Endothelial cell of umbilical vein (primary cell): ENCODE results near the gene PARD3B. TPM values are rescaled to one million over a fixed set of nuclear protein-coding genes. Genes with fewer than 3 reads are reported as not detected.

ENCODE experiments used
- BruUV-seq: library from RNA; stranded (reverse); fragments of 400-500 nt; replicated peaks from 2 replicates; lab custom pipeline; 2021; lab: Mats Ljungman, UMichigan
- CTCF ChIA-PET: fragments of 300-600, 350-600 bp; sonication (Branson Sonifier 250); formaldehyde crosslinking; loops from one replicate; lab custom pipeline; 2021; ENCODE audit warnings: antibody characterized with exemption, inconsistent platforms; lab: Charles Lee
- POLR2A ChIA-PET: fragments of 300-600, 350-600 bp; sonication (Branson Sonifier 250); formaldehyde crosslinking; loops from one replicate; lab custom pipeline; 2021; ENCODE audit warnings: antibody characterized with exemption, inconsistent platforms; lab: Charles Lee
- DNase-seq: peaks from one replicate; pipeline ENCODE4 v3.0.0-alpha.2; 2011; ENCODE audit warnings: low read depth, low spot score
- FAIRE-seq: peaks from 2 replicates; lab custom pipeline; 2011; peaks lifted over from hg19 to GRCh38; lab: Jason Lieb, UNC
- H2AFZ ChIP-seq: 2 replicates; pipeline ENCODE4 v1.6.0; 2012; ENCODE audit warnings: low read depth, low read length, control low read depth, inconsistent platforms
- H3K27ac ChIP-seq: 2 replicates; pipeline ENCODE4 v1.5.1; 2011; ENCODE audit warnings: low read depth, mild to moderate bottlenecking, control low read depth, low read length, moderate library complexity; ENCODE audit not compliant: insufficient read depth
- H3K27me3 ChIP-seq, 2 experiments: 2 replicates each; pipeline versions ENCODE4 v1.6.0 to v1.6.1; 2011; ENCODE audit warnings: low read length in 2 of 2, mixed read lengths in 1 of 2; ENCODE audit not compliant: control insufficient read depth in 2 of 2, insufficient read depth in 2 of 2
- H3K36me3 ChIP-seq, 2 experiments: 2 replicates in 1 of 2; 3 replicates in 1 of 2; pipeline ENCODE4 v1.5.1; 2011; ENCODE audit warnings: low read length in 2 of 2, mild to moderate bottlenecking in 1 of 2, moderate library complexity in 1 of 2; ENCODE audit not compliant: control insufficient read depth in 2 of 2, insufficient read depth in 2 of 2; ENCODE audit errors: extremely low read depth in 1 of 2
- H3K4me1 ChIP-seq: 3 replicates; pipeline ENCODE4 v1.5.1; 2011; ENCODE audit warnings: mild to moderate bottlenecking, low read length; ENCODE audit not compliant: control insufficient read depth, insufficient read depth; ENCODE audit errors: extremely low read depth
- H3K4me2 ChIP-seq: 2 replicates; pipeline ENCODE4 v1.6.1; 2011; ENCODE audit warnings: low read length, control low read depth, mixed read lengths; ENCODE audit not compliant: insufficient read depth
- H3K4me3 ChIP-seq, 3 experiments: fragments of 200-600 bp in 1 of 3; sonication (generic), shearing (Covaris generic) in 1 of 3; replicated peaks in 1 of 3; 2 replicates each; pipeline ENCODE4 v1.5.1; 2011 to 2016; ENCODE audit warnings: control low read depth in 3 of 3, low read length in 3 of 3, mild to moderate bottlenecking in 2 of 3, inconsistent platforms in 1 of 3, low read depth in 1 of 3, moderate library complexity in 1 of 3; ENCODE audit not compliant: insufficient read depth in 1 of 3
- H3K79me2 ChIP-seq: 2 replicates; pipeline ENCODE4 v1.6.0; 2012; ENCODE audit warnings: low read length, inconsistent platforms; ENCODE audit not compliant: control insufficient read depth, insufficient read depth
- H3K9ac ChIP-seq: replicated peaks from 2 replicates; pipeline ENCODE3; 2011; ENCODE audit warnings: low read length, control low read depth; ENCODE audit not compliant: insufficient read depth; ENCODE audit errors: extremely low read depth
- H3K9me1 ChIP-seq: replicated peaks from 3 replicates; pipeline ENCODE4 v1.6.0; 2011; ENCODE audit warnings: mild to moderate bottlenecking, low read length; ENCODE audit not compliant: control insufficient read depth, insufficient read depth; ENCODE audit errors: extremely low read depth
- H3K9me3 ChIP-seq: replicated peaks from 2 replicates; pipeline ENCODE4 v1.5.1; 2012; ENCODE audit warnings: low read length, inconsistent platforms; ENCODE audit not compliant: control insufficient read depth, insufficient read depth
- H4K20me1 ChIP-seq: replicated peaks from 2 replicates; pipeline ENCODE3; 2011; ENCODE audit warnings: mild to moderate bottlenecking, low read length; ENCODE audit not compliant: control insufficient read depth, insufficient read depth; ENCODE audit errors: extremely low read depth
- CTCF ChIP-seq, 2 donors: IDR thresholded peaks; 1 replicate in 1 of 2; 2 replicates in 1 of 2; pipeline ENCODE4 v1.5.1; 2011; ENCODE audit warnings: low read length in 2 of 2, mild to moderate bottlenecking in 2 of 2, moderate library complexity in 2 of 2, control low read depth in 1 of 2, inconsistent platforms in 1 of 2, low read depth in 1 of 2; ENCODE audit not compliant: insufficient read depth in 1 of 2; ENCODE audit errors: extremely low read depth in 1 of 2
- EZH2 ChIP-seq: IDR thresholded peaks from 2 replicates; pipeline ENCODE4 v1.6.1; 2012; ENCODE audit warnings: borderline replicate concordance, low read depth, mild to moderate bottlenecking, moderate library complexity, low read length, inconsistent platforms; ENCODE audit not compliant: severe bottlenecking
- FOS ChIP-seq: IDR thresholded peaks from 2 replicates; pipeline ENCODE4 v1.6.1; 2011; ENCODE audit warnings: mild to moderate bottlenecking, low read length, moderate library complexity, borderline replicate concordance; ENCODE audit not compliant: insufficient read depth
- GATA2 ChIP-seq: IDR thresholded peaks from 2 replicates; pipeline ENCODE4 v1.7.0; 2011; ENCODE audit warnings: low read depth, mild to moderate bottlenecking, moderate library complexity, mixed read lengths, low read length; ENCODE audit not compliant: insufficient read length, insufficient read depth
- JUN ChIP-seq: IDR thresholded peaks from 2 replicates; pipeline ENCODE4 v1.6.1; 2011; ENCODE audit warnings: borderline replicate concordance, low read depth; ENCODE audit not compliant: insufficient read length, insufficient read depth
- MAX ChIP-seq: IDR thresholded peaks from 2 replicates; pipeline ENCODE4 v1.6.1; 2011; ENCODE audit not compliant: insufficient read depth, insufficient read length
- MYC ChIP-seq: IDR thresholded peaks from one replicate; pipeline ENCODE4 v1.6.1; 2011; ENCODE audit warnings: mild to moderate bottlenecking, low read depth, low read length
- POLR2A ChIP-seq: IDR thresholded peaks from 2 replicates; pipeline ENCODE4 v1.6.1; 2012; ENCODE audit warnings: low read depth, mild to moderate bottlenecking, control low read depth, low read length
- POLR2AphosphoS5 ChIP-seq: IDR thresholded peaks from 2 replicates; pipeline ENCODE4 v1.6.1; 2012; ENCODE audit warnings: low read depth, mild to moderate bottlenecking, control low read depth, low read length, moderate library complexity; ENCODE audit not compliant: insufficient read depth
- dilution Hi-C: fragments of 300-500 bp; cut with MboI; formaldehyde crosslinking; loops from one replicate; pipeline ENCODE4 v1.15.0; 2019; ENCODE audit warnings: low sequenced_read_pairs; ENCODE audit not compliant: extremely low pct_ligation_motif_present
- intact Hi-C: fragments of 100-400 bp; cut with micrococcal nuclease; formaldehyde crosslinking; loops from one replicate; pipeline ENCODE4 v1.10.0; 2022
- polyA plus RNA-seq, 4 experiments: library from polyadenylated mRNA; depleted of rRNA in 3 of 4; stranded (reverse) in 3 of 4; unstranded in 1 of 4; fragments of >200 nt; gene quantifications; 2 replicates each; pipeline versions ENCODE4 v1.2.1 to v1.2.3, GENCODE V29; 2011 to 2012; ENCODE audit warnings: missing spikeins in 1 of 4
- total RNA-seq: library from RNA; stranded (reverse); gene quantifications from 2 replicates; pipeline ENCODE4 v1.2.3, GENCODE V29; 2021

The PARD3B gene
- total and polyA plus RNA-seq, 2 donors (not counting 3 experiments of a cell fraction or from before 2014, with no cell fraction given), result 2.2 to 30.9 TPM

- H3K4me1 ChIP-seq, result no peaks in the 10 kb centered on the region
- CTCF ChIA-PET, result interaction anchor here (1.2 to 1.5 kb wide), 4 partner anchors 9 to 21 kb away, joined by 3 to 4 read pairs (median 3); no protein-coding TSS in a partner anchor
- no peak overlapping the region for H2AFZ ChIP-seq
- no peak overlapping the region for H3K4me2 ChIP-seq
- H3K27ac ChIP-seq, result no peak overlapping the region
- no peak overlapping the region for H3K4me3 ChIP-seq
- H3K36me3 ChIP-seq, result no peaks in the 10 kb centered on the region
- no peaks in the 10 kb centered on the region for H3K9me3 ChIP-seq
- DNase-seq (no peak), FAIRE-seq (no peak)
- H3K9me1 ChIP-seq, result no peaks in the 10 kb centered on the region
- no peaks in the 10 kb centered on the region for H3K27me3 ChIP-seq
- H3K9ac ChIP-seq, result no peak overlapping the region
- BruUV-seq, result no TSS peak
- dilution Hi-C loops, result no loop called here
- H4K20me1 ChIP-seq, result no peaks in the 10 kb centered on the region
- intact Hi-C loops, result no loop called here
- POLR2A ChIA-PET, result no interaction called here
- TF ChIP-seq FOS (no peak), JUN (no peak), CTCF (IDR thresholded peaks at IDR 0.05; ENCODE audit: extremely low read depth in 1 of 2, insufficient read depth in 1 of 2, low read depth in 1 of 2, low read length in 2 of 2) (no peak)
- peaks cover 3% of the 10 kb centered on the region for H3K79me2 ChIP-seq
Observed at GRCh38 chr2:204578928-204579598, 33.8 kb downstream of the PARD3B start.

- H4K20me1 ChIP-seq, result peaks cover 2% of the 10 kb centered on the region
- ChIA-PET CTCF (no interaction called here), POLR2A (no interaction called here)
- no peaks in the 10 kb centered on the region for H3K9me1 ChIP-seq
- dilution Hi-C loops (no loop called here), intact Hi-C loops (no loop called here)
- DNase-seq, result no peak
- no peak overlapping the region for H2AFZ ChIP-seq
- no TSS peak for BruUV-seq
- H3K4me1 ChIP-seq, result no peaks in the 10 kb centered on the region
- H3K27me3 ChIP-seq, result no peaks in the 10 kb centered on the region
- H3K4me3 ChIP-seq, result no peak overlapping the region
- no peaks in the 10 kb centered on the region for H3K79me2 ChIP-seq
- no peaks in the 10 kb centered on the region for H3K36me3 ChIP-seq
- no peak overlapping the region for H3K4me2 ChIP-seq
- no peak overlapping the region for H3K27ac ChIP-seq
- no peak overlapping the region for H3K9ac ChIP-seq
- no peaks in the 10 kb centered on the region for H3K9me3 ChIP-seq
- TF ChIP-seq GATA2, result no peak
- no peak for TF ChIP-seq FOS
- no peak for TF ChIP-seq MAX
- TF ChIP-seq POLR2A, result no peak
- no peak for TF ChIP-seq EZH2
- no peak for TF ChIP-seq JUN
- no peak for TF ChIP-seq MYC
- TF ChIP-seq CTCF (IDR thresholded peaks at IDR 0.05; ENCODE audit: extremely low read depth in 1 of 2, insufficient read depth in 1 of 2, low read depth in 1 of 2, low read length in 2 of 2), result no peak
- no peak for TF ChIP-seq POLR2AphosphoS5
- FAIRE-seq, result no peak
Observed at GRCh38 chr2:204581946-204582345, 36.7 kb downstream of the PARD3B start.
